ENCODE measurements around the gene BEST1. TPM values are rescaled to one million over a fixed set of nuclear protein-coding genes. Genes with fewer than 3 reads are reported as not detected.

Gene BEST1
- total and polyA plus RNA-seq, 2 donors (not counting 3 experiments of a cell fraction or from before 2014, with no cell fraction given), result 0.04 TPM; not detected in 1

DNA sequence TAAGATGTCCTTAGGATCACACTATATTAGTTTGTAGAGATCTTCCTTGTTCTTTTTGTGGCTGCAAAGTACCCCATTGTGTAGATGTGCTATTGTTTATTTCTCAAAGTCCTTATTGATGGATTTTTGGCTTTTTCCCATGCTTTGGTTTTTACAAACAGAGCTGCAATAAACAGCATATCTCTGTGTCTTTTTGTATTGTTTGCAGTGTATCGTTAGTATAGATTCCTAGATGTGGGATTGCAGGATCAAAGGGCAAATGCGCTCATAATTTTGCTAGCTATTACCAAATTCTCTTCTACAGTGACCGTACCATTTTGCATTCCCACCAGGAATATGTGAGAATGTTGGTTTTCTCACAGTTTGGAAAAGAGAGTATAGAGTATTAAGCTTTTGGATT, 44.8 kb downstream of the BEST1 start:
- Histone ChIP-seq H3K27ac (ENCODE audit: insufficient read depth, low read depth, low read length) (no peak overlapping the region), H3K79me2 (ENCODE audit: control insufficient read depth, insufficient read depth, low read length) (no peaks in the 10 kb centered on the region), H3K4me2 (ENCODE audit: insufficient read depth, low read length) (no peak overlapping the region), H3K4me3 (replicated peaks in 1 of 3; ENCODE audit: insufficient read depth in 1 of 3, low read depth in 1 of 3, low read length in 3 of 3) (no peak overlapping the region), H2AFZ (ENCODE audit: low read depth, low read length) (no peak overlapping the region), H3K27me3 (ENCODE audit: control insufficient read depth in 2 of 2, insufficient read depth in 2 of 2, low read length in 2 of 2) (peaks cover 0 to under 1% of the 10 kb centered on the region in 2 experiments), H3K9me3 (replicated peaks; ENCODE audit: control insufficient read depth, insufficient read depth, low read length) (no peaks in the 10 kb centered on the region), H3K9ac (replicated peaks; ENCODE audit: extremely low read depth, insufficient read depth, low read length) (no peak overlapping the region), H3K36me3 (ENCODE audit: control insufficient read depth in 2 of 2, extremely low read depth in 1 of 2, insufficient read depth in 2 of 2, low read length in 2 of 2) (no peaks in the 10 kb centered on the region), H3K9me1 (replicated peaks; ENCODE audit: control insufficient read depth, extremely low read depth, insufficient read depth, low read length) (no peaks in the 10 kb centered on the region), H4K20me1 (replicated peaks; ENCODE audit: control insufficient read depth, extremely low read depth, insufficient read depth, low read length) (no peaks in the 10 kb centered on the region), H3K4me1 (ENCODE audit: control insufficient read depth, extremely low read depth, insufficient read depth, low read length) (no peaks in the 10 kb centered on the region)
- DNase-seq (ENCODE audit: low read depth, low spot score) (no peak), FAIRE-seq (no peak)
- intact Hi-C loops (cut with micrococcal nuclease) (no loop called here), dilution Hi-C loops (cut with MboI; ENCODE audit: extremely low pct_ligation_motif_present, low sequenced_read_pairs) (no loop called here)
- TF ChIP-seq POLR2AphosphoS5 (IDR thresholded peaks at IDR 0.05; ENCODE audit: insufficient read depth, low read depth, low read length) (no peak), POLR2A (IDR thresholded peaks at IDR 0.05; ENCODE audit: low read depth, low read length) (no peak), GATA2 (IDR thresholded peaks at IDR 0.05; ENCODE audit: insufficient read depth, insufficient read length, low read depth, low read length) (no peak), JUN (IDR thresholded peaks at IDR 0.05; ENCODE audit: borderline replicate concordance, insufficient read depth, insufficient read length, low read depth) (no peak), FOS (IDR thresholded peaks at IDR 0.05; ENCODE audit: borderline replicate concordance, insufficient read depth, low read length) (no peak), EZH2 (IDR thresholded peaks at IDR 0.05; ENCODE audit: borderline replicate concordance, low read depth, low read length, severe bottlenecking) (no peak)
- POLR2A ChIA-PET, result no interaction called here
- CTCF ChIA-PET, result interaction anchor here (1.6 to 2.1 kb wide), 3 partner anchors 22 to 113 kb away, joined by 4 to 5 read pairs (median 4); no protein-coding TSS in a partner anchor
- BruUV-seq (replicated peaks), result no TSS peak

- POLR2A ChIA-PET, result no interaction called here
- Histone ChIP-seq H3K27me3 (ENCODE audit: control insufficient read depth in 2 of 2, insufficient read depth in 2 of 2, low read length in 2 of 2) (no peaks in the 10 kb centered on the region), H3K4me2 (ENCODE audit: insufficient read depth, low read length) (no peak overlapping the region), H3K4me1 (ENCODE audit: control insufficient read depth, extremely low read depth, insufficient read depth, low read length) (no peaks in the 10 kb centered on the region), H3K79me2 (ENCODE audit: control insufficient read depth, insufficient read depth, low read length) (no peaks in the 10 kb centered on the region), H3K9ac (replicated peaks; ENCODE audit: extremely low read depth, insufficient read depth, low read length) (no peak overlapping the region), H4K20me1 (replicated peaks; ENCODE audit: control insufficient read depth, extremely low read depth, insufficient read depth, low read length) (no peaks in the 10 kb centered on the region), H3K9me3 (replicated peaks; ENCODE audit: control insufficient read depth, insufficient read depth, low read length) (no peaks in the 10 kb centered on the region), H3K27ac (ENCODE audit: insufficient read depth, low read depth, low read length) (no peak overlapping the region), H3K4me3 (replicated peaks in 1 of 3; ENCODE audit: insufficient read depth in 1 of 3, low read depth in 1 of 3, low read length in 3 of 3) (no peak overlapping the region), H3K9me1 (replicated peaks; ENCODE audit: control insufficient read depth, extremely low read depth, insufficient read depth, low read length) (no peaks in the 10 kb centered on the region), H2AFZ (ENCODE audit: low read depth, low read length) (no peak overlapping the region), H3K36me3 (ENCODE audit: control insufficient read depth in 2 of 2, extremely low read depth in 1 of 2, insufficient read depth in 2 of 2, low read length in 2 of 2) (no peaks in the 10 kb centered on the region)
- dilution Hi-C loops (cut with MboI; ENCODE audit: extremely low pct_ligation_motif_present, low sequenced_read_pairs) (no loop called here), intact Hi-C loops (cut with micrococcal nuclease) (no loop called here)
- DNase-seq (ENCODE audit: low read depth, low spot score), result no peak
- CTCF ChIA-PET, result interaction anchor here (2.1 kb wide), 1 partner anchor 24 kb away, joined by 4 read pairs; no protein-coding TSS in a partner anchor
- TF ChIP-seq EZH2 (IDR thresholded peaks at IDR 0.05; ENCODE audit: borderline replicate concordance, low read depth, low read length, severe bottlenecking), result no peak
- no peak for TF ChIP-seq POLR2AphosphoS5 (IDR thresholded peaks at IDR 0.05; ENCODE audit: insufficient read depth, low read depth, low read length)
- TF ChIP-seq FOS (IDR thresholded peaks at IDR 0.05; ENCODE audit: borderline replicate concordance, insufficient read depth, low read length), result no peak
- TF ChIP-seq, protein P1, sequence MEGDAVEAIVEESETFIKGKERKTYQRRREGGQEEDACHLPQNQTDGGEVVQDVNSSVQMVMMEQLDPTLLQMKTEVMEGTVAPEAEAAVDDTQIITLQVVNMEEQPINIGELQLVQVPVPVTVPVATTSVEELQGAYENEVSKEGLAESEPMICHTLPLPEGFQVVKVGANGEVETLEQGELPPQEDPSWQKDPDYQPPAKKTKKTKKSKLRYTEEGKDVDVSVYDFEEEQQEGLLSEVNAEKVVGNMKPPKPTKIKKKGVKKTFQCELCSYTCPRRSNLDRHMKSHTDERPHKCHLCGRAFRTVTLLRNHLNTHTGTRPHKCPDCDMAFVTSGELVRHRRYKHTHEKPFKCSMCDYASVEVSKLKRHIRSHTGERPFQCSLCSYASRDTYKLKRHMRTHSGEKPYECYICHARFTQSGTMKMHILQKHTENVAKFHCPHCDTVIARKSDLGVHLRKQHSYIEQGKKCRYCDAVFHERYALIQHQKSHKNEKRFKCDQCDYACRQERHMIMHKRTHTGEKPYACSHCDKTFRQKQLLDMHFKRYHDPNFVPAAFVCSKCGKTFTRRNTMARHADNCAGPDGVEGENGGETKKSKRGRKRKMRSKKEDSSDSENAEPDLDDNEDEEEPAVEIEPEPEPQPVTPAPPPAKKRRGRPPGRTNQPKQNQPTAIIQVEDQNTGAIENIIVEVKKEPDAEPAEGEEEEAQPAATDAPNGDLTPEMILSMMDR (IDR thresholded peaks at IDR 0.05; ENCODE audit: extremely low read depth in 1 of 2, insufficient read depth in 1 of 2, low read depth in 1 of 2, low read length in 2 of 2), result no peak
- no peak for TF ChIP-seq JUN (IDR thresholded peaks at IDR 0.05; ENCODE audit: borderline replicate concordance, insufficient read depth, insufficient read length, low read depth)
- TF ChIP-seq, protein P2, sequence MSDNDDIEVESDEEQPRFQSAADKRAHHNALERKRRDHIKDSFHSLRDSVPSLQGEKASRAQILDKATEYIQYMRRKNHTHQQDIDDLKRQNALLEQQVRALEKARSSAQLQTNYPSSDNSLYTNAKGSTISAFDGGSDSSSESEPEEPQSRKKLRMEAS (IDR thresholded peaks at IDR 0.05; ENCODE audit: insufficient read depth, insufficient read length), result no peak
- TF ChIP-seq MYC (IDR thresholded peaks at IDR 0.05; ENCODE audit: low read depth, low read length), result no peak
- no peak for TF ChIP-seq GATA2 (IDR thresholded peaks at IDR 0.05; ENCODE audit: insufficient read depth, insufficient read length, low read depth, low read length)
- TF ChIP-seq POLR2A (IDR thresholded peaks at IDR 0.05; ENCODE audit: low read depth, low read length), result no peak
- no peak for FAIRE-seq
- BruUV-seq (replicated peaks), result no TSS peak
Measured at GRCh38 chr11:61996933-61997332, 46.8 kb downstream of the BEST1 start.
